ENCODE results near the gene B4GALNT3. TPM values are rescaled to one million over a fixed set of nuclear protein-coding genes. Genes with fewer than 3 reads are reported as not detected.
"Not testable (repeated sequence)": the region's sequence is repeated elsewhere in the genome, so short reads cannot be mapped to it uniquely, and the experiment has no call there.

The B4GALNT3 gene
- total RNA-seq, 4 donors from 2014 or later = 0.20 to 1.9 (median 0.82) TPM

DNA sequence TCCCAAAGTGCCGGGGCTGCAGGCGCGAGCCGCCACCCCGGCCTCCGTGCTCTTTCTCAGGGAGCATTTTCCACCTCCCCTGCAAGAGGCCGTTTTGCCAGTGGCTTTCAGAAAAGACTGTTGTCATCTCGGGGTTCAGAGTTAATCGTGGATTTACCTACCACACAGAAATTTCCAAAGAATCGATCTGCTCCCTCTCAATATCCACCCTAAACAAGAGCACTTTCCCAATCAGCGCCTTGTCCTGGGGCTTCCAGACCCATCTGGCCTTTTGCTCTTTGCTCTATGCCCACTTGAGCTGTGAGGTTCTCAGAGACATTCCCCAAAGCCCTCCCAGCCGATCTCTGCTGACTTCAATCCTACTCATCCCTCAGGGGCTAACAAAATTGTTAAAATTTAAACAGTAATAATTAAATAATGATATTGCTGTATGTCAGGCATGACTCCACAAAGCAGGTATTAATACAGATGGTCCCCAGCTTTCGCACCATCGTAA, 116.9 kb downstream of the B4GALNT3 start:
- in situ Hi-C loops (cut with MboI; ENCODE audit: low sequenced_read_pairs in 4 of 4) = loop anchor here (5.0 to 25.0 kb wide), 8 partner anchors 68 to 238 kb away; partner anchors contain the start of gene WNK1 (in 2 of the 4)
- Histone ChIP-seq H3K27me3 (no peaks in the 10 kb centered on the region), H3K4me3 (peak overlapping the region in 2 of 4 donors; percentile 14 to 29), H3K27ac (peak overlapping the region; percentile 50 to 73 (median 67)), H3K4me1 (peaks cover 42 to 45% of the 10 kb centered on the region in 2 donors), H3K36me3 (no peaks in the 10 kb centered on the region), H3K9me3 (no peaks in the 10 kb centered on the region)
- DNase-seq = no peak
- TF ChIP-seq, protein P1, sequence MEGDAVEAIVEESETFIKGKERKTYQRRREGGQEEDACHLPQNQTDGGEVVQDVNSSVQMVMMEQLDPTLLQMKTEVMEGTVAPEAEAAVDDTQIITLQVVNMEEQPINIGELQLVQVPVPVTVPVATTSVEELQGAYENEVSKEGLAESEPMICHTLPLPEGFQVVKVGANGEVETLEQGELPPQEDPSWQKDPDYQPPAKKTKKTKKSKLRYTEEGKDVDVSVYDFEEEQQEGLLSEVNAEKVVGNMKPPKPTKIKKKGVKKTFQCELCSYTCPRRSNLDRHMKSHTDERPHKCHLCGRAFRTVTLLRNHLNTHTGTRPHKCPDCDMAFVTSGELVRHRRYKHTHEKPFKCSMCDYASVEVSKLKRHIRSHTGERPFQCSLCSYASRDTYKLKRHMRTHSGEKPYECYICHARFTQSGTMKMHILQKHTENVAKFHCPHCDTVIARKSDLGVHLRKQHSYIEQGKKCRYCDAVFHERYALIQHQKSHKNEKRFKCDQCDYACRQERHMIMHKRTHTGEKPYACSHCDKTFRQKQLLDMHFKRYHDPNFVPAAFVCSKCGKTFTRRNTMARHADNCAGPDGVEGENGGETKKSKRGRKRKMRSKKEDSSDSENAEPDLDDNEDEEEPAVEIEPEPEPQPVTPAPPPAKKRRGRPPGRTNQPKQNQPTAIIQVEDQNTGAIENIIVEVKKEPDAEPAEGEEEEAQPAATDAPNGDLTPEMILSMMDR (IDR thresholded peaks at IDR 0.05 in 4 of 5, conservative IDR thresholded peaks at IDR 0.05 in 1 of 5) = no peak
- TF ChIP-seq POLR2A (IDR thresholded peaks at IDR 0.05) = no peak
- intact Hi-C loops (cut with DNase I; ENCODE audit: low total_unique reads) = loop anchor here (1.0 kb wide), 1 partner anchor 175 kb away; no protein-coding TSS in a partner anchor
- no peak for ATAC-seq

DNA sequence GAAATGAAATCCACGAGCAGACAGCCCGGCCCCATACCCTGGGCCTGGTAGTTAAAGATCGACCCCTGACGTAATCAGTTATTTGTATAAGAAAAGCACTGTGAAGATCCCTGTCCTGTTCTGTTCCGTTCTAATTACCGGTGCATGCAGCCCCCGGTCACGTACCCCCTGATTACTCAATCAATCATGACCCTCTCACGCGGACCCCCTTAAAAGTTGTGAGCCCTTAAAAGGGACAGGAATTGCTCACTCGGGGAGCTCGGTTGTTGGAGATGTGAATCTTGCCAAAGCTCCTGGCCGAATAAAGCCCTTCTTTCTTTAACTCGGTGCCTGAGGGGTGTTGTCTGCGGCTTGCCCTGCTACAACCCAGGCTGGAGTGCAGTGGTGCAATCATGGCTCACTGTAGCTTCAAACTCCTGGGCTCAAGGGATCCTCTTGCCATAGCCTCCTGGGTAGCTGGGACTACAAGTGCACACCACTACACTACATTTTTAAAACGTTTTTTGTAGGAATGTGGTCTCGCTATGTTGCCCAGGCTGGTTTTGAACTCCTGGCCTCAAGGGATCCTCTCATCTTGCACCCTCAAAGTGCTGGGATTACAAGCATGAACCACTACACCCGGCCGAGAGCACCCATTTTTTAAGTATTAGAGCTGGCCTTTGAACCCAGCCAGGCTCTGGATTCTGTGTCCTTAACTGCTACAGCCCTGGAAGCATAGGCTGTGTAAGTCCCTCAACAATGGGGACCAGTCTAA, 118.4 kb downstream of the B4GALNT3 start:
- H3K9me3 ChIP-seq; DNase-seq; H3K4me3 ChIP-seq; intact Hi-C loops (cut with DNase I; ENCODE audit: low total_unique reads); H3K36me3 ChIP-seq; ATAC-seq; H3K27me3 ChIP-seq: not testable (repeated sequence)
- in situ Hi-C loops (cut with MboI; ENCODE audit: low sequenced_read_pairs in 4 of 4) = loop anchor here (5.0 to 25.0 kb wide), 8 partner anchors 67 to 237 kb away; partner anchors contain the start of gene WNK1 (in 2 of the 4)
- Histone ChIP-seq H3K27ac (peak overlapping the region; percentile 30 to 65 (median 48)), H3K4me1 (peaks cover 38 to 44% of the 10 kb centered on the region in 2 donors)

DNA sequence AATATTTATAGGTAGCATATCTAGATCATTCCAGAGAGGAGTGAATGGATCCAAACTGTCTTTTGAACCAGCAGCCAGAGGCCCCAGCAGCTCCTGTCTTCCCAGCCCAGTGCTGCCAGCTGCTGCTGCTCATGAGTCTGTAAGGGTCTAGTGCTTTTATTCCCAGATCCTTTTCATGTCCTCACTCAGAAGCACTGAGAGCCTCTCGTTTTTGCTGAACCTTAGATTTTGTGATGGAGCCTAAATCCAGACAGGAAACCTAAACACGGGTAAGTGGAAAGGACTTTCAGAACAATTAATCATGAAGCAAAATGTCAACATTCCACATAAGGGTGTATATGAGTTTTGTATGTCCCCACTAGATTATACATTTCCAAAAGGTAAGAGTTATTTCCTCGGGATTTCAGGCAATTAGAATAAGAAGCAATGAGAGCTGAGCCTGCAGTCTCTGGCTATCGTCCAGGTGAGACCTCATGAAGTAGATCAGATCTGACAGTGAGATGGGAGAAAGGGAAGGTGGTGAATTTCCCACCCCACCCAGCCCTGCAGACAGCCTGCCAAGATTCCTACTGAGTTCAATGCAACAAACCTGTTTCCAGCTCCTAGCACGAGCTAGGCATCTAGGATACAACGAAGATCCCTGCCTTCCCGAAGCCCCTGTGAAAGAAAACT, 119.1 kb downstream of the B4GALNT3 start:
- H3K27me3 ChIP-seq = no peaks in the 10 kb centered on the region
- H3K4me3 ChIP-seq = no peak overlapping the region
- no peaks in the 10 kb centered on the region for H3K36me3 ChIP-seq
- peaks cover 44 to 51% of the 10 kb centered on the region in 2 donors for H3K4me1 ChIP-seq
- ATAC-seq (no peak), DNase-seq (no peak)
- in situ Hi-C loops (cut with MboI; ENCODE audit: low sequenced_read_pairs in 4 of 4) = loop anchor here (5.0 to 25.0 kb wide), 8 partner anchors 66 to 236 kb away; partner anchors contain the start of gene WNK1 (in 2 of the 4)
- TF ChIP-seq, protein P1 (IDR thresholded peaks at IDR 0.05 in 4 of 5, conservative IDR thresholded peaks at IDR 0.05 in 1 of 5) = no peak
- no peak for TF ChIP-seq POLR2A (IDR thresholded peaks at IDR 0.05)
- H3K9me3 ChIP-seq = no peaks in the 10 kb centered on the region
- H3K27ac ChIP-seq = peak overlapping the region; percentile 30 to 65 (median 48)
- intact Hi-C loops (cut with DNase I; ENCODE audit: low total_unique reads) = no loop called here

DNA sequence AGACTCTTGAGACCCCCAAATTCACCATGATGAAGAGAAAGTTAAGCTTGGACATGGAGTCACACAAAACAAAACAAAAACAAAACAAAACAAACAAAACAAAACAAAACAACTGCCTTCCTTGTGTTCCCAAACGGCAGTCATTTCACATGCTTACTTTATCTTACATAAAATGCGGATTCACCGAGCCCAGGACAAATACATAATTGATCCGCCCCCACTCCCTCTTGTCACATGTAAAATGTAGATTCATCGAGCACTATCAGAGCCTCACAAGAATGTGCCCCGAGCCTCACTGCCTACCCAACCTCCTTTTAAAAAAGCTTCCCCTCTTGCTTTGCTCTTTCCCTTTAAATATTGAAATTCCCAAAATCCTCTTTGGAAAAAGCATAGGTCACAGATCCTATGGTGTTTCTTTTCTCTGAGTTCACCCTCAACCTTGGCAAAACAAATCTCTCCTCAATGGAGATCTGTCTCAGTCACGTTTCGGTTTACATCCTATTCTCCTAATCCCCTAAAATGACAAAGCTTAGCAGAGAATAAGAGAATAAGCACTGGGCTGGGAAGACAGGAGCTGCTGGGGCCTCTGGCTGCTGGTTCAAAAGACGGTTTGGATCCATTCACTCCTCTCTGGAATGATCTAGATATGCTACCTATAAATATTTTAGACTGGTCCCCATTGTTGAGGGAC, 119.8 kb downstream of the B4GALNT3 start:
- no peak for DNase-seq
- peaks cover 50 to 56% of the 10 kb centered on the region in 2 donors for H3K4me1 ChIP-seq
- intact Hi-C loops (cut with DNase I; ENCODE audit: low total_unique reads) = no loop called here
- no peak for ATAC-seq
- H3K36me3 ChIP-seq = no peaks in the 10 kb centered on the region
- H3K4me3 ChIP-seq = no peak overlapping the region
- no peaks in the 10 kb centered on the region for H3K9me3 ChIP-seq
- TF ChIP-seq POLR2A (IDR thresholded peaks at IDR 0.05) = no peak
- in situ Hi-C loops (cut with MboI; ENCODE audit: low sequenced_read_pairs in 4 of 4) = loop anchor here (5.0 to 25.0 kb wide), 8 partner anchors 65 to 235 kb away; partner anchors contain the start of gene WNK1 (in 2 of the 4)
- peak overlapping the region; percentile 18 to 60 (median 48) for H3K27ac ChIP-seq
- H3K27me3 ChIP-seq = no peaks in the 10 kb centered on the region

DNA sequence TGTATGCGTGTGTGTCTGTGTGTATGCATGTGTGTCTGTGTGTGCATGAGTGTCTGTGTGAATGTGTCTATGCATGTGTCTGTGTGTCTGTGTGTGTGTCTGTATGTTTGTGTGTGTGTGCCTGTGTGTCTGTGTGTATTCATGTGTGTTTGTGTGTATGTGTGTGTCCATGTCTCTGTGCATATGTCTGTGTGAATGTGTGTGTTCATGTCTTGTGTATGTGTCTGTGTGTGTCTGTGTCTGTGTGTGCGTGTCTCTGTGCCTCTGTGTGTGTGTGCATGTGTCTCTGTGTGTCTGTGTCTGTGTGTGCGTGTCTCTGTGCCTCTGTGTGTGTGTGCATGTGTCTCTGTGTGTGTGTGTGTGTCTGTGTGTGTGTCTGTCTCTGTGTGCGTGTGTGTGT, 121.1 kb downstream of the B4GALNT3 start:
- TF ChIP-seq, protein P1 (IDR thresholded peaks at IDR 0.05 in 4 of 5, conservative IDR thresholded peaks at IDR 0.05 in 1 of 5) = no peak
- TF ChIP-seq POLR2A (IDR thresholded peaks at IDR 0.05) = no peak
- intact Hi-C loops (cut with DNase I; ENCODE audit: low total_unique reads) (no loop called here), in situ Hi-C loops (cut with MboI; ENCODE audit: low sequenced_read_pairs in 4 of 4) (loop anchor here in 1 of 4 donors (25.0 kb wide), 1 partner anchor 156 kb away; no protein-coding TSS in a partner anchor)
- DNase-seq = no peak
- no peaks in the 10 kb centered on the region for H3K36me3 ChIP-seq
- no peaks in the 10 kb centered on the region for H3K9me3 ChIP-seq
- no peak overlapping the region for H3K4me3 ChIP-seq
- peaks cover 45 to 53% of the 10 kb centered on the region in 2 donors for H3K4me1 ChIP-seq
- peak overlapping the region; percentile 45 to 60 (median 57) for H3K27ac ChIP-seq
- H3K27me3 ChIP-seq = no peaks in the 10 kb centered on the region
- no peak for ATAC-seq

Data from gastrocnemius medialis (tissue), 4 donors.